ENCODE measurements around the gene STON2. TPM values are rescaled to one million over a fixed set of nuclear protein-coding genes. Genes with fewer than 3 reads are reported as not detected.

The STON2 gene
- total RNA-seq, 1 experiment from 2014 or later, result 12.3 TPM

DNA sequence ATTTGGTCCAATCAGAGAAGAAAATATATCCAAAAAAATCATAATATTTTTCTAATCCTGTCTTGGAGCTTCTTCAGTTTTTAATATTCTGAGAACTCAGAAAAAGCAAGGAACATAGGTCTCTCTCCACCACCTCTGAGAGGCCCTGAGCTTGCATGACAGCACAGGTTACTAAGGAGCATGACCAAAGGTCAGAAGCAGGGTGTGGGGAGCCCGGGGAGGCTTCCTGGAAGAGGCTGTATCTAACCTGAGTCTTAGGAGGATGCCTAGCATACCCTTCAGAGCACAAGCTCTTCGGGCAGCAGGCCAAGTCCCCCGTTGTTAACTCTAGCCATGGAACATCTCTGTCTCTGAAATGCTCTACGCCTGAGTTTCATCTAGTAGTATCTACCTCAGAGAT lies 15.7 kb upstream of the STON2 start:
- TF ChIP-seq EZH2phosphoT487 (IDR thresholded peaks at IDR 0.05; ENCODE audit: borderline replicate concordance, low read length) (no peak), EZH2 (IDR thresholded peaks at IDR 0.05; ENCODE audit: low read length, unreplicated experiment) (no peak), CTCF (conservative IDR thresholded peaks at IDR 0.05; ENCODE audit: low read depth, low read length) (no peak)
- Histone ChIP-seq H3K36me3 (ENCODE audit: low read depth, low read length) (no peaks in the 10 kb centered on the region), H3K9me3 (ENCODE audit: low read length) (no peaks in the 10 kb centered on the region), H3K9ac (ENCODE audit: low read length) (no peak overlapping the region), H3K4me2 (ENCODE audit: low read length) (no peak overlapping the region), H2AFZ (ENCODE audit: low read length) (no peak overlapping the region), H3K27me3 (ENCODE audit: low read length) (no peaks in the 10 kb centered on the region), H3K27ac (ENCODE audit: low read length) (no peak overlapping the region), H3K4me1 (ENCODE audit: insufficient read depth, low read length) (no peaks in the 10 kb centered on the region), H3K9me2 (replicated peaks; ENCODE audit: low read length) (no peaks in the 10 kb centered on the region), H3F3A (ENCODE audit: low read length, unreplicated experiment) (no peaks in the 10 kb centered on the region), H3K79me2 (ENCODE audit: low read length) (no peaks in the 10 kb centered on the region), H3K4me3 (ENCODE audit: low read length) (no peak overlapping the region), H4K20me1 (ENCODE audit: low read length) (no peaks in the 10 kb centered on the region)
- no TSS peak for BruUV-seq (replicated peaks)
- POLR2A ChIA-PET (ENCODE audit: unreplicated experiment), result no interaction called here
- CTCF ChIA-PET, result interaction anchor here (0.6 kb wide), 1 partner anchor 133 kb away, joined by 4 read pairs; no protein-coding TSS in a partner anchor
- ATAC-seq, result no peak
- intact Hi-C loops (cut with micrococcal nuclease), result no loop called here
- no peak for DNase-seq

GRCh38 chr14:81414123-81414522 lies 14.0 kb upstream of the STON2 start:
- ATAC-seq (no peak), DNase-seq (no peak)
- H3K79me2 ChIP-seq (ENCODE audit: low read length), result no peaks in the 10 kb centered on the region
- CTCF ChIA-PET, result no interaction called here
- no peaks in the 10 kb centered on the region for H4K20me1 ChIP-seq (ENCODE audit: low read length)
- H3K36me3 ChIP-seq (ENCODE audit: low read depth, low read length), result no peaks in the 10 kb centered on the region
- no peak overlapping the region for H3K9ac ChIP-seq (ENCODE audit: low read length)
- no peaks in the 10 kb centered on the region for H3K9me2 ChIP-seq (replicated peaks; ENCODE audit: low read length)
- no peak overlapping the region for H2AFZ ChIP-seq (ENCODE audit: low read length)
- POLR2A ChIA-PET (ENCODE audit: unreplicated experiment), result interaction anchor here (0.6 kb wide), 1 partner anchor 19 kb away, joined by 3 read pairs; no protein-coding TSS in a partner anchor
- H3K27me3 ChIP-seq (ENCODE audit: low read length), result no peaks in the 10 kb centered on the region
- no peak overlapping the region for H3K4me2 ChIP-seq (ENCODE audit: low read length)
- H3F3A ChIP-seq (ENCODE audit: low read length, unreplicated experiment), result no peaks in the 10 kb centered on the region
- H3K4me1 ChIP-seq (ENCODE audit: insufficient read depth, low read length), result no peaks in the 10 kb centered on the region
- no peak overlapping the region for H3K4me3 ChIP-seq (ENCODE audit: low read length)
- no peaks in the 10 kb centered on the region for H3K9me3 ChIP-seq (ENCODE audit: low read length)
- H3K27ac ChIP-seq (ENCODE audit: low read length), result no peak overlapping the region
- intact Hi-C loops (cut with micrococcal nuclease), result no loop called here
- TF ChIP-seq CTCF (conservative IDR thresholded peaks at IDR 0.05; ENCODE audit: low read depth, low read length) (no peak), EZH2 (IDR thresholded peaks at IDR 0.05; ENCODE audit: low read length, unreplicated experiment) (no peak), EZH2phosphoT487 (IDR thresholded peaks at IDR 0.05; ENCODE audit: borderline replicate concordance, low read length) (no peak)
- BruUV-seq (replicated peaks), result no TSS peak

DNA sequence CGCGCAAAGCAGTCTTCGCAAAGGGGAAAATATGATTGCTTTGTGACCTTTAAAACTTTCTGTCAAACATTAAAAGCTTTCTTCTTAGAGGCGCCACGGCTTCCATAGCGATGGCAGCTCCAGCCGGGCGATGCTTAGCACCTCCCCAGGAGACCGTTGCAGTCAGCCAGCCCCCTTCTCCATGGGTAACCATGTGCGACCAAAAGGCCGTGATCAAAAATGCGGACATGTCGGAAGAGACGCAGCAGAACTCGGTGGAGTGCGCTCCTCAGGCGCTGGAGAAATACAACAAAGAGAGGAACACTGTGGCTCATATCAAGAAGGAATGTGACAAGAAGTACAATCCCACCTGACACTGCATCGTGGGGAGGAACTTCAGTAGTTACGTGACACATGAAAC lies 12.7 kb upstream of the STON2 start:
- ATAC-seq (no peak), DNase-seq (no peak)
- Histone ChIP-seq H2AFZ (ENCODE audit: low read length) (no peak overlapping the region), H3K4me1 (ENCODE audit: insufficient read depth, low read length) (no peaks in the 10 kb centered on the region), H3K9ac (ENCODE audit: low read length) (no peak overlapping the region), H3F3A (ENCODE audit: low read length, unreplicated experiment) (no peaks in the 10 kb centered on the region), H3K27me3 (ENCODE audit: low read length) (no peaks in the 10 kb centered on the region), H3K9me3 (ENCODE audit: low read length) (no peaks in the 10 kb centered on the region), H3K4me2 (ENCODE audit: low read length) (no peak overlapping the region), H3K79me2 (ENCODE audit: low read length) (no peaks in the 10 kb centered on the region), H3K36me3 (ENCODE audit: low read depth, low read length) (no peaks in the 10 kb centered on the region), H3K4me3 (ENCODE audit: low read length) (no peak overlapping the region), H3K27ac (ENCODE audit: low read length) (no peak overlapping the region), H3K9me2 (replicated peaks; ENCODE audit: low read length) (no peaks in the 10 kb centered on the region), H4K20me1 (ENCODE audit: low read length) (no peaks in the 10 kb centered on the region)
- TF ChIP-seq CTCF (conservative IDR thresholded peaks at IDR 0.05; ENCODE audit: low read depth, low read length) (no peak), EZH2 (IDR thresholded peaks at IDR 0.05; ENCODE audit: low read length, unreplicated experiment) (no peak), EZH2phosphoT487 (IDR thresholded peaks at IDR 0.05; ENCODE audit: borderline replicate concordance, low read length) (no peak)
- ChIA-PET CTCF (no interaction called here), POLR2A (ENCODE audit: unreplicated experiment) (no interaction called here)
- intact Hi-C loops (cut with micrococcal nuclease), result no loop called here
- no TSS peak for BruUV-seq (replicated peaks)
